H1 (cell line): ENCODE measurements around the gene EVX2. TPM values are rescaled to one million over a fixed set of nuclear protein-coding genes. Genes with fewer than 3 reads are reported as not detected.
A peak's percentile ranks its signal among the peaks of the same experiment; 100 is the strongest.

Experiments used
- CTCF ChIA-PET: fragments of 300-600 bp; sonication (Branson Sonifier 250); formaldehyde crosslinking; loops from one replicate; lab custom pipeline; 2021; ENCODE audit not compliant: partially characterized antibody; lab: Charles Lee
- POLR2A ChIA-PET: fragments of 300-600 bp; sonication (Branson Sonifier 250); formaldehyde crosslinking; loops from one replicate; lab custom pipeline; 2021; ENCODE audit warnings: inconsistent platforms; ENCODE audit not compliant: partially characterized antibody; lab: Charles Lee
- DNase-seq, 2 experiments: peaks; one replicate each; pipeline versions ENCODE4 v3.0.0 to v3.0.0-alpha.2; 2010 to 2022; ENCODE audit warnings: low spot score in 2 of 2, low read depth in 1 of 2, mixed read lengths in 1 of 2
- FAIRE-seq: peaks from 2 replicates; lab custom pipeline; 2011; peaks lifted over from hg19 to GRCh38; lab: Jason Lieb, UNC
- H2AFZ ChIP-seq: 2 replicates; pipeline ENCODE4 v1.8.1; 2012; ENCODE audit warnings: low read length, inconsistent platforms
- H2AK5ac ChIP-seq: 2 replicates; pipeline ENCODE4 v1.6.1; 2013; ENCODE audit warnings: low read depth, low read length
- H2BK120ac ChIP-seq: replicated peaks from 2 replicates; pipeline ENCODE3; 2013; ENCODE audit warnings: low read depth, low read length, inconsistent platforms
- H2BK12ac ChIP-seq: 2 replicates; pipeline ENCODE4 v1.6.1; 2013; ENCODE audit warnings: low read depth, low read length
- H2BK15ac ChIP-seq: 2 replicates; pipeline ENCODE4 v1.6.1; 2013; ENCODE audit warnings: low read length
- H2BK20ac ChIP-seq: 2 replicates; pipeline ENCODE4 v1.6.1; 2013; ENCODE audit warnings: low read length
- H2BK5ac ChIP-seq: 2 replicates; pipeline ENCODE4 v1.6.1; 2013; ENCODE audit warnings: low read depth, low read length
- H3K14ac ChIP-seq: 2 replicates; pipeline ENCODE4 v1.6.1; 2013; ENCODE audit warnings: inconsistent platforms; ENCODE audit not compliant: insufficient read length
- H3K18ac ChIP-seq: 2 replicates; pipeline ENCODE4 v1.6.1; 2013; ENCODE audit warnings: low read length; ENCODE audit errors: extremely low read depth
- H3K23ac ChIP-seq: 2 replicates; pipeline ENCODE4 v1.6.1; 2013; ENCODE audit warnings: inconsistent platforms; ENCODE audit not compliant: insufficient read length
- H3K23me2 ChIP-seq: 2 replicates; pipeline ENCODE4 v1.6.1; 2013; ENCODE audit warnings: low read depth, low read length
- H3K27ac ChIP-seq: 2 replicates; pipeline ENCODE4 v1.6.1; 2011; ENCODE audit warnings: low read depth, low read length, inconsistent platforms
- H3K27me3 ChIP-seq, 4 experiments: replicated peaks in 1 of 4; 1 replicate in 1 of 4; 2 replicates in 3 of 4; pipeline versions ENCODE4 v1.6.1 to v1.8.1; 2011 to 2013; ENCODE audit warnings: low read length in 3 of 4, mild to moderate bottlenecking in 3 of 4, inconsistent platforms in 2 of 4, mixed read lengths in 2 of 4, moderate library complexity in 1 of 4; ENCODE audit not compliant: control insufficient read depth in 3 of 4, insufficient read depth in 3 of 4; ENCODE audit errors: extremely low read depth in 1 of 4
- H3K36me3 ChIP-seq, 4 experiments: 2 replicates each; pipeline versions ENCODE4 v1.6.1 to v1.8.1; 2011 to 2013; ENCODE audit warnings: mild to moderate bottlenecking in 4 of 4, low read length in 3 of 4, moderate library complexity in 2 of 4, control low read depth in 1 of 4, inconsistent platforms in 1 of 4; ENCODE audit not compliant: insufficient read depth in 4 of 4, control insufficient read depth in 2 of 4
- H3K4ac ChIP-seq: replicated peaks from 2 replicates; pipeline ENCODE3; 2013; ENCODE audit warnings: low read length, low read depth, mixed read lengths, inconsistent platforms; ENCODE audit not compliant: insufficient read length
- H3K4me1 ChIP-seq, 4 experiments: replicated peaks in 1 of 4; 1 replicate in 1 of 4; 2 replicates in 3 of 4; pipeline versions ENCODE4 v1.6.1 to v1.8.1; 2011 to 2013; ENCODE audit warnings: low read length in 3 of 4, inconsistent platforms in 2 of 4, mixed read lengths in 1 of 4; ENCODE audit not compliant: insufficient read depth in 4 of 4, control insufficient read depth in 3 of 4
- H3K4me2 ChIP-seq, 2 experiments: 2 replicates each; pipeline versions ENCODE4 v1.6.1 to v1.8.1; 2011 to 2013; ENCODE audit warnings: low read depth in 2 of 2, low read length in 2 of 2, control low read depth in 1 of 2, inconsistent platforms in 1 of 2, mild to moderate bottlenecking in 1 of 2; ENCODE audit not compliant: insufficient read depth in 1 of 2
- H3K4me3 ChIP-seq, 4 experiments: fragments of 200-600, 300-600 bp in 1 of 4; sonication (generic), shearing (Covaris generic), sonication (Bioruptor Twin) in 1 of 4; 2 replicates each; pipeline versions ENCODE4 v1.5.1 to v1.8.1; 2011 to 2016; ENCODE audit warnings: low read length in 4 of 4, low read depth in 3 of 4, control low read depth in 2 of 4, inconsistent platforms in 2 of 4, mild to moderate bottlenecking in 2 of 4, mixed read lengths in 1 of 4, moderate library complexity in 1 of 4; ENCODE audit not compliant: insufficient read depth in 2 of 4; ENCODE audit errors: extremely low read depth in 1 of 4
- H3K56ac ChIP-seq: replicated peaks from 2 replicates; pipeline ENCODE3; 2013; ENCODE audit warnings: low read depth, mild to moderate bottlenecking, mixed read lengths, low read length, inconsistent platforms; ENCODE audit not compliant: insufficient read length
- H3K79me1 ChIP-seq: 2 replicates; pipeline ENCODE4 v1.6.1; 2013; ENCODE audit warnings: low read depth, low read length, control low read depth
- H3K79me2 ChIP-seq, 2 experiments: 2 replicates each; pipeline versions ENCODE4 v1.6.1 to v1.8.1; 2012 to 2013; ENCODE audit warnings: low read length in 2 of 2, mild to moderate bottlenecking in 2 of 2, inconsistent platforms in 1 of 2; ENCODE audit not compliant: insufficient read depth in 2 of 2, control insufficient read depth in 1 of 2
- H3K9ac ChIP-seq, 4 experiments: replicated peaks in 1 of 4; 1 replicate in 1 of 4; 2 replicates in 3 of 4; pipeline versions ENCODE4 v1.6.1 to v1.8.1; 2011 to 2013; ENCODE audit warnings: low read depth in 3 of 4, low read length in 3 of 4, control low read depth in 2 of 4, mild to moderate bottlenecking in 2 of 4, moderate library complexity in 2 of 4, inconsistent platforms in 1 of 4; ENCODE audit errors: extremely low read depth in 1 of 4
- H3K9me3 ChIP-seq, 2 experiments: 2 replicates each; pipeline versions ENCODE4 v1.6.1 to v1.8.1; 2012 to 2013; ENCODE audit warnings: mild to moderate bottlenecking in 2 of 2, moderate library complexity in 2 of 2, control low read depth in 1 of 2, inconsistent platforms in 1 of 2, low read depth in 1 of 2, low read length in 1 of 2, mixed read lengths in 1 of 2; ENCODE audit not compliant: insufficient read depth in 2 of 2
- H4K20me1 ChIP-seq, 2 experiments: replicated peaks in 1 of 2; 2 replicates each; pipeline versions ENCODE3 to v1.8.1; 2011 to 2013; ENCODE audit warnings: inconsistent platforms in 2 of 2, low read length in 2 of 2, mild to moderate bottlenecking in 1 of 2; ENCODE audit not compliant: insufficient read depth in 2 of 2, control insufficient read depth in 1 of 2
- H4K5ac ChIP-seq: 2 replicates; pipeline ENCODE4 v1.6.1; 2013; ENCODE audit warnings: low read length, low read depth, mixed read lengths, inconsistent platforms; ENCODE audit not compliant: insufficient read length
- H4K8ac ChIP-seq: 2 replicates; pipeline ENCODE4 v1.8.0; 2013; ENCODE audit warnings: mild to moderate bottlenecking, moderate library complexity, low read length, inconsistent platforms; ENCODE audit not compliant: insufficient read depth; ENCODE audit errors: extremely low read depth
- H4K91ac ChIP-seq: replicated peaks from 2 replicates; pipeline ENCODE3; 2013; ENCODE audit warnings: low read length, mixed read lengths, inconsistent platforms; ENCODE audit not compliant: insufficient read length
- EZH2 ChIP-seq: fragments of 200-600 bp; sonication (generic); IDR thresholded peaks from 2 replicates; pipeline ENCODE4 v1.7.1; 2012; ENCODE audit warnings: low read depth, mild to moderate bottlenecking, moderate library complexity, low read length, inconsistent platforms; ENCODE audit not compliant: severe bottlenecking
- KDM4A ChIP-seq: IDR thresholded peaks from one replicate; pipeline ENCODE4 v1.7.1; 2012; ENCODE audit warnings: low read depth, mild to moderate bottlenecking, moderate library complexity, low read length, inconsistent platforms; ENCODE audit not compliant: severe bottlenecking
- KDM5A ChIP-seq: fragments of 200-600 bp; IDR thresholded peaks from 2 replicates; pipeline ENCODE4 v1.7.1; 2012; ENCODE audit warnings: mild to moderate bottlenecking, low read length, inconsistent platforms, mixed read lengths
- RNF2 ChIP-seq: fragments of 200-900, 300-1000 bp; sonication (generic); IDR thresholded peaks from 2 replicates; pipeline ENCODE4 v1.7.1; 2016; ENCODE audit warnings: borderline replicate concordance, low read depth, mild to moderate bottlenecking, antibody characterized with exemption, low read length; ENCODE audit not compliant: poor library complexity, severe bottlenecking; ENCODE audit errors: missing control alignments
- SP4 ChIP-seq: IDR thresholded peaks from 2 replicates; pipeline ENCODE4 v1.6.1; 2012; ENCODE audit warnings: low read length, inconsistent platforms
- WGBS, 2 experiments: shearing (Covaris generic) in 1 of 2; methylation state at CpG; one replicate each; pipeline versions ENCODE4 v1.1.6 to v1.1.7; 2013 to 2015; ENCODE audit warnings: low lambda C conversion rate in 2 of 2, mixed read lengths in 2 of 2, inconsistent platforms in 1 of 2, low coverage in 1 of 2, missing lambda C conversion rate in 1 of 2; ENCODE audit not compliant: insufficient replicate concordance in 2 of 2, insufficient coverage in 1 of 2, insufficient read length in 1 of 2; ENCODE audit errors: extremely low coverage in 1 of 2, missing lambda C conversion rate in 1 of 2; 5-methylcytosine and 5-hydroxymethylcytosine counted together
- polyA plus RNA-seq, 7 experiments: library from polyadenylated mRNA; depleted of rRNA in 3 of 7; stranded (reverse) in 5 of 7; unstranded in 2 of 7; fragments of >200 nt in 5 of 7; fragments of 200-250 nt in 2 of 7; gene quantifications; 1 replicate in 5 of 7; 2 replicates in 1 of 7; 4 replicates in 1 of 7; pipeline versions ENCODE4 v1.2.1 to v1.2.3, GENCODE V29; 2011 to 2013; ENCODE audit warnings: missing spikeins in 2 of 7, mixed read lengths in 2 of 7
- total RNA-seq: library from RNA; stranded (reverse); fragmentation: NEBNext Ultra II Directional; extraction: Animal tissue kit (Norgen Biotek cat#: 25700); gene quantifications from 2 replicates; pipeline ENCODE4 v1.2.1, GENCODE V29; 2021
- TF ChIP-seq, protein P1 (sequence below), 3 experiments: IDR thresholded peaks; 1 replicate in 2 of 3; 2 replicates in 1 of 3; pipeline versions ENCODE4 v1.5.1 to v1.6.1; 2011; ENCODE audit warnings: low read length in 3 of 3, mild to moderate bottlenecking in 3 of 3, inconsistent platforms in 2 of 3, low read depth in 1 of 3, moderate library complexity in 1 of 3; ENCODE audit not compliant: insufficient read depth in 1 of 3; ENCODE audit errors: control extremely low read depth in 1 of 3
- TF ChIP-seq, protein P2 (sequence below): IDR thresholded peaks from 2 replicates; pipeline ENCODE4 v1.6.1; 2012; ENCODE audit warnings: inconsistent platforms

Gene EVX2
- total and polyA plus RNA-seq, 2 of the 8 experiments (the other 6 are each of a cell fraction or from before 2014, with no cell fraction given) = not detected

GRCh38 chr2:176093145-176093897 lies 9.6 kb upstream of the EVX2 start:
- Histone ChIP-seq H4K20me1 (peaks cover 21 to 36% of the 10 kb centered on the region in 2 experiments), H3K4me3 (peak overlapping the region in 2 of 4 experiments; percentile 6 to 51; a peak in 4 of 8 replicates), H3K4me1 (peaks cover 0 to 20% (median 11%) of the 10 kb centered on the region in 4 experiments; a peak in 6 of 7 replicates), H3K23ac (no peak overlapping the region), H2BK12ac (peak overlapping the region; percentile 85; the same call in 1 of the 2 replicates), H2BK15ac (peak overlapping the region; percentile 97; the same call in 1 of the 2 replicates), H3K27me3 (peaks cover 79 to 98% (median 91%) of the 10 kb centered on the region in 4 experiments), H2BK20ac (peak overlapping the region; percentile 97), H3K79me2 (no peaks in the 10 kb centered on the region), H3K27ac (no peak overlapping the region), H2BK120ac (no peak overlapping the region), H2BK5ac (peak overlapping the region; percentile 32; the same call in 1 of the 2 replicates), H3K4ac (no peak overlapping the region), H3K4me2 (peak overlapping the region; percentile 65 to 66), H3K23me2 (peaks cover 6% of the 10 kb centered on the region), H3K9ac (no peak overlapping the region), H4K8ac (peak overlapping the region; percentile 40; the same call in 1 of the 2 replicates), H4K91ac (no peak overlapping the region), H2AFZ (no peak overlapping the region), H3K18ac (peak overlapping the region; percentile 75; the same call in 1 of the 2 replicates), H4K5ac (no peak overlapping the region), H3K36me3 (peaks cover 0 to 5% (median 0%) of the 10 kb centered on the region in 4 experiments; a peak in 1 of 8 replicates), H3K79me1 (no peaks in the 10 kb centered on the region), H2AK5ac (no peak overlapping the region; the same call in 1 of the 2 replicates), H3K14ac (no peak overlapping the region), H3K56ac (no peak overlapping the region), H3K9me3 (no peaks in the 10 kb centered on the region; a peak in 1 of 4 replicates)
- peak in 1 of 2 experiments; percentile 72 for DNase-seq
- no peak for FAIRE-seq
- CTCF ChIA-PET = interaction anchor here (0.6 to 6.5 kb wide), 8 partner anchors 11 to 1630 kb away, joined by 3 to 130 read pairs (median 4); partner anchors contain the start of gene EVX2
- POLR2A ChIA-PET = interaction anchor here (1.0 to 2.1 kb wide), 3 partner anchors 11 to 12 kb away, joined by 4 to 7 read pairs (median 6); no protein-coding TSS in a partner anchor
- WGBS, 2 experiments = 5% methylated on average over 42 of the region's 53 CpGs; no CpG with 5 or more reads in 1 of the 2 experiments
- peak; percentile 95 for TF ChIP-seq EZH2
- TF ChIP-seq RNF2 = peak; percentile 97
- TF ChIP-seq, protein P1, sequence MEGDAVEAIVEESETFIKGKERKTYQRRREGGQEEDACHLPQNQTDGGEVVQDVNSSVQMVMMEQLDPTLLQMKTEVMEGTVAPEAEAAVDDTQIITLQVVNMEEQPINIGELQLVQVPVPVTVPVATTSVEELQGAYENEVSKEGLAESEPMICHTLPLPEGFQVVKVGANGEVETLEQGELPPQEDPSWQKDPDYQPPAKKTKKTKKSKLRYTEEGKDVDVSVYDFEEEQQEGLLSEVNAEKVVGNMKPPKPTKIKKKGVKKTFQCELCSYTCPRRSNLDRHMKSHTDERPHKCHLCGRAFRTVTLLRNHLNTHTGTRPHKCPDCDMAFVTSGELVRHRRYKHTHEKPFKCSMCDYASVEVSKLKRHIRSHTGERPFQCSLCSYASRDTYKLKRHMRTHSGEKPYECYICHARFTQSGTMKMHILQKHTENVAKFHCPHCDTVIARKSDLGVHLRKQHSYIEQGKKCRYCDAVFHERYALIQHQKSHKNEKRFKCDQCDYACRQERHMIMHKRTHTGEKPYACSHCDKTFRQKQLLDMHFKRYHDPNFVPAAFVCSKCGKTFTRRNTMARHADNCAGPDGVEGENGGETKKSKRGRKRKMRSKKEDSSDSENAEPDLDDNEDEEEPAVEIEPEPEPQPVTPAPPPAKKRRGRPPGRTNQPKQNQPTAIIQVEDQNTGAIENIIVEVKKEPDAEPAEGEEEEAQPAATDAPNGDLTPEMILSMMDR (IDR thresholded peaks at IDR 0.05; ENCODE audit: control extremely low read depth in 1 of 3, insufficient read depth in 1 of 3, low read depth in 1 of 3, low read length in 3 of 3) = peak in 1 of 3 experiments; percentile 11; a peak in 1 of 4 replicates
- peak; percentile 88 for TF ChIP-seq KDM4A
- TF ChIP-seq, protein P2, sequence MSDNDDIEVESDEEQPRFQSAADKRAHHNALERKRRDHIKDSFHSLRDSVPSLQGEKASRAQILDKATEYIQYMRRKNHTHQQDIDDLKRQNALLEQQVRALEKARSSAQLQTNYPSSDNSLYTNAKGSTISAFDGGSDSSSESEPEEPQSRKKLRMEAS = peak; percentile 97
- TF ChIP-seq SP4 = no peak
- no peak for TF ChIP-seq KDM5A
